Right lobe of liver (tissue), 4 donors: Measurements from ENCODE around the gene DDX31.

Source experiments
- POLR2A ChIP-seq: fragments of 450-650 bp; IDR thresholded peaks from one replicate; pipeline ENCODE4 v1.6.1; 2017; ENCODE audit warnings: antibody characterized with exemption, mild to moderate bottlenecking
- TF ChIP-seq, protein P1 (sequence below), 4 donors: fragments of 200-600 bp in 3 of 4; fragments of 450-650 bp in 1 of 4; IDR thresholded peaks; one replicate each; pipeline versions ENCODE4 v1.5.1 to v1.8.0; 2016 to 2022; ENCODE audit warnings: antibody characterized with exemption in 4 of 4, mild to moderate bottlenecking in 2 of 4
- donor health status: DM: no; HTN: no; CAD: no.
- donor health status: DM: no; HTN: no; CAD: no.
- donor health status: DM: no; HTN: yes; CAD: no.

DNA sequence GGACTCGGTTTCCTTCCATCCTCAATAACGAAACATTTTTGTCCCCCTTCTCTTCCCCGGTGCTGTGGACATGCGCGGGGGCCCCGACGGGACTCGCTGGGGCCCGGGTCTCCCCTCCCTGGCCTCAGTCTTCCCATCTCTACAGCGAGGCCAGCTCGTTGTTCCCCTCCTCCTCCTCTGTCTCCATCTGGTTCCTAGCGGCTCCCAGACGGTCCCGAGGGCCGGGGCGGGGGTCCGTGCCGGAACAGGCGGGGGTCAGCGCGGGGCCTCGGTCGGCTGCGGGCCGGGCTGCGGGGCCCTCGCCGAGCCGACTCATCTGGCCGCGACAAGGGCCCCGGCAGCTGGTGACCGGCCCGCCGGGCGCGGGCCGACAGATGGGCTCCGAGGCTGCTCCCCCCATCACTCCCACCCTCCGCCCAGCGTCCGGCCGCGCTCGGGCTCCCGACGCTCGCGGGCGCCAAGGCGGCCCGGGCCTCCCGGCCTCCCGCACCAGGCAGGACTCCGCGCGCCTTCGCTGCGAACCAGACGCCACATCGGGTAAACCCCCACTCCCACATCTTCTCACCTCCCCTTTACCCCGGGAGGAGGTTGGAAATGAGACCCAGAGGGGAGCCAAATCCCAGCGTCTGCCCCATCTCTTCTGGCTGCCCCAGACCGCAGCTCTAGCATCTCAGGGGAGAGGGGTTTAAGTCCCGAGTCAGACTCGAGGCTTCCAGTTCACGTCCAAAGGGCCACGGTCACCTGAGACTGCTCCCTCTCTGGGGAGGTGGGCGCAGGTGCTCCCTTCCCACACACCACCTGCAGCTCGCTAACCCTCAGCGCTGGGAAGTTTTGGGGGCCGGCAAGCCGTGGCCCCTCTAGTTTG, 79.2 kb downstream of the DDX31 start:
- TF ChIP-seq, protein P1, sequence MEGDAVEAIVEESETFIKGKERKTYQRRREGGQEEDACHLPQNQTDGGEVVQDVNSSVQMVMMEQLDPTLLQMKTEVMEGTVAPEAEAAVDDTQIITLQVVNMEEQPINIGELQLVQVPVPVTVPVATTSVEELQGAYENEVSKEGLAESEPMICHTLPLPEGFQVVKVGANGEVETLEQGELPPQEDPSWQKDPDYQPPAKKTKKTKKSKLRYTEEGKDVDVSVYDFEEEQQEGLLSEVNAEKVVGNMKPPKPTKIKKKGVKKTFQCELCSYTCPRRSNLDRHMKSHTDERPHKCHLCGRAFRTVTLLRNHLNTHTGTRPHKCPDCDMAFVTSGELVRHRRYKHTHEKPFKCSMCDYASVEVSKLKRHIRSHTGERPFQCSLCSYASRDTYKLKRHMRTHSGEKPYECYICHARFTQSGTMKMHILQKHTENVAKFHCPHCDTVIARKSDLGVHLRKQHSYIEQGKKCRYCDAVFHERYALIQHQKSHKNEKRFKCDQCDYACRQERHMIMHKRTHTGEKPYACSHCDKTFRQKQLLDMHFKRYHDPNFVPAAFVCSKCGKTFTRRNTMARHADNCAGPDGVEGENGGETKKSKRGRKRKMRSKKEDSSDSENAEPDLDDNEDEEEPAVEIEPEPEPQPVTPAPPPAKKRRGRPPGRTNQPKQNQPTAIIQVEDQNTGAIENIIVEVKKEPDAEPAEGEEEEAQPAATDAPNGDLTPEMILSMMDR (IDR thresholded peaks at IDR 0.05) = no peak
- no peak for TF ChIP-seq POLR2A
